Chondrocyte (in vitro differentiated cells): ENCODE data around the gene DPP7. TPM values are rescaled to one million over a fixed set of nuclear protein-coding genes. Genes with fewer than 3 reads are reported as not detected.
"Not testable (repeated sequence)": the region's sequence is repeated elsewhere in the genome, so short reads cannot be mapped to it uniquely, and the experiment has no call there.

Experiments used
- DNase-seq: peaks from one replicate; pipeline ENCODE4 v3.0.0; 2021; ENCODE audit warnings: mixed read lengths, low spot score
- H3K27ac Mint-ChIP-seq: one replicate; pipeline ENCODE4 v1.8.0; 2021; ENCODE audit warnings: mild to moderate bottlenecking, moderate library complexity, mixed read lengths; ENCODE audit not compliant: unreplicated experiment
- H3K27me3 Mint-ChIP-seq: 2 replicates; pipeline ENCODE4 v1.8.0; 2021; ENCODE audit warnings: low read depth, mixed read lengths
- H3K36me3 Mint-ChIP-seq: 2 replicates; pipeline ENCODE4 v1.8.0; 2021; ENCODE audit warnings: low read depth, mixed read lengths
- H3K4me1 Mint-ChIP-seq: 2 replicates; pipeline ENCODE4 v1.8.0; 2021; ENCODE audit warnings: low read depth, mild to moderate bottlenecking, mixed read lengths
- H3K4me3 Mint-ChIP-seq: one replicate; pipeline ENCODE4 v1.8.0; 2021; ENCODE audit warnings: mild to moderate bottlenecking, moderate library complexity, mixed read lengths; ENCODE audit not compliant: unreplicated experiment
- H3K9me3 Mint-ChIP-seq: 2 replicates; pipeline ENCODE4 v1.8.0; 2021; ENCODE audit warnings: low read depth, mixed read lengths
- total RNA-seq: library from RNA; stranded (reverse); gene quantifications from 3 replicates; pipeline ENCODE4 v1.2.1, GENCODE V29; 2021
- TF ChIP-seq, protein P1 (sequence below): fragments of 200-600 bp; sonication (generic); IDR thresholded peaks from 2 replicates; pipeline ENCODE4 v1.5.0; 2021; ENCODE audit warnings: antibody characterized with exemption, mild to moderate bottlenecking, moderate library complexity

The DPP7 gene
- total RNA-seq, 1 donor from 2014 or later, result 82.2 TPM

DNA sequence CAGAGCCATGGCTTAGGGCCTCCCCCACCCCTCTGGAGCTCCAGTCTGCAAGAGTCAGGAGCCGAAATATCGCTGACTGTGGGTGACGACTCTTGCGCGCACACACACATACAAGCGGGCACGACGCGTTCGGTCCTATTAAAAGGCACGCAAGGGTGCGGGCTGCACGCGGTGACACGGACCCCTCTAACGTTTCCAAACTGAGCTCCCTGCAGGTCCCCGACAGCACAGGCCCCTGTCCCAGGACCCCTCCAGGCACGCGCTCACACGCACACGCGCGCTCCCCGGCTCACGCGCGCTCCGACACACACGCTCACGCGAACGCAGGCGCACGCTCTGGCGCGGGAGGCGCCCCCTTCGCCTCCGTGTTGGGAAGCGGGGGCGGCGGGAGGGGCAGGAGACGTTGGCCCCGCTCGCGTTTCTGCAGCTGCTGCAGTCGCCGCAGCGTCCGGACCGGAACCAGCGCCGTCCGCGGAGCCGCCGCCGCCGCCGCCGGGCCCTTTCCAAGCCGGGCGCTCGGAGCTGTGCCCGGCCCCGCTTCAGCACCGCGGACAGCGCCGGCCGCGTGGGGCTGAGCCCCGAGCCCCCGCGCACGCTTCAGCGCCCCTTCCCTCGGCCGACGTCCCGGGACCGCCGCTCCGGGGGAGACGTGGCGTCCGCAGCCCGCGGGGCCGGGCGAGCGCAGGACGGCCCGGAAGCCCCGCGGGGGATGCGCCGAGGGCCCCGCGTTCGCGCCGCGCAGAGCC is 24.4 kb upstream of the DPP7 start, which contains the start of gene GRIN1:
GRIN1 (plus strand) TSS at position 433 of the 746 bp plus-strand sequence. CDS start 333 bp downstream, outside the sequence.
- Mint-ChIP-seq H3K4me3 (no peak within 1 kb of the TSS), H3K36me3 (no peaks in the 10 kb centered on the region), H3K9me3 (no peaks in the 10 kb centered on the region), H3K4me1 (no peaks in the 10 kb centered on the region), H3K27me3 (peaks cover 41% of the 10 kb centered on the region), H3K27ac (no peak within 1 kb of the TSS)
- DNase-seq, result peak; percentile 77
- TF ChIP-seq, protein P1, sequence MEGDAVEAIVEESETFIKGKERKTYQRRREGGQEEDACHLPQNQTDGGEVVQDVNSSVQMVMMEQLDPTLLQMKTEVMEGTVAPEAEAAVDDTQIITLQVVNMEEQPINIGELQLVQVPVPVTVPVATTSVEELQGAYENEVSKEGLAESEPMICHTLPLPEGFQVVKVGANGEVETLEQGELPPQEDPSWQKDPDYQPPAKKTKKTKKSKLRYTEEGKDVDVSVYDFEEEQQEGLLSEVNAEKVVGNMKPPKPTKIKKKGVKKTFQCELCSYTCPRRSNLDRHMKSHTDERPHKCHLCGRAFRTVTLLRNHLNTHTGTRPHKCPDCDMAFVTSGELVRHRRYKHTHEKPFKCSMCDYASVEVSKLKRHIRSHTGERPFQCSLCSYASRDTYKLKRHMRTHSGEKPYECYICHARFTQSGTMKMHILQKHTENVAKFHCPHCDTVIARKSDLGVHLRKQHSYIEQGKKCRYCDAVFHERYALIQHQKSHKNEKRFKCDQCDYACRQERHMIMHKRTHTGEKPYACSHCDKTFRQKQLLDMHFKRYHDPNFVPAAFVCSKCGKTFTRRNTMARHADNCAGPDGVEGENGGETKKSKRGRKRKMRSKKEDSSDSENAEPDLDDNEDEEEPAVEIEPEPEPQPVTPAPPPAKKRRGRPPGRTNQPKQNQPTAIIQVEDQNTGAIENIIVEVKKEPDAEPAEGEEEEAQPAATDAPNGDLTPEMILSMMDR, result no peak

DNA sequence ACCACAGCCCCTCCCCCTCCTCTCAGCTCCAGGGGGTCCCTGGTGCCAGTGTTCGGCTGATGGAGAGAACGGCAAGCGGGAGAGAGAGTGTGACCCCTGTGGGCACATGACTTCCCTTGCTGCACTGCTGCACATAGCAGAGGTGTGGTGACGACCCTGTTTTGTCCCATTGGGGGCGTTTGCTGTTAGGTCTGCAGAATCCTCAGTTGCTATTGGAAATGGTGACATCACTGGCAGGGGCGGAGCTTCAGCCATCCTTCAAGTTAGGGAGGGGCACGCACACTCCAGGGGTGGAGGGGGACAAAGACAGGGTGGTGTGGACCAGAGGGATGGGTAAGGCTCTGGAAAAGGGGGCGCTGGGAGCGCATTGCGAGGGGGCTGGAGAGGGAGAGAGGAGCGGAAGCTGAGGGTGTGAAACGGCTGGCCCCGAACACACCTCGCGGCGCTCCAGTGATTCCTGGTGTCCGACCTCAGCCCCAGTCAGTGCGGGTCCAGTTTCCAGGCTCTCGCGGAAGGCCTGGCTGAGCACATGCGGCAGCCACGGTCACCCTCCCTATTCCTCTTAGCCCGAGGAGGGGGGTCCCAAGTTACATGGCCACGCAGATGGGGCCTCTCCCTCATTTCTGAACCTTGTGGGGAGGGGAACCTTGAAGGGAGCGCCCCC is 23.7 kb upstream of the DPP7 start:
- H3K36me3 Mint-ChIP-seq, result no peaks in the 10 kb centered on the region
- no peak overlapping the region for H3K27ac Mint-ChIP-seq
- DNase-seq, result peak; percentile 75
- no peaks in the 10 kb centered on the region for H3K4me1 Mint-ChIP-seq
- no peak overlapping the region for H3K4me3 Mint-ChIP-seq
- TF ChIP-seq, protein P1, result no peak
- H3K9me3 Mint-ChIP-seq, result no peaks in the 10 kb centered on the region
- peaks cover 37% of the 10 kb centered on the region for H3K27me3 Mint-ChIP-seq

DNA sequence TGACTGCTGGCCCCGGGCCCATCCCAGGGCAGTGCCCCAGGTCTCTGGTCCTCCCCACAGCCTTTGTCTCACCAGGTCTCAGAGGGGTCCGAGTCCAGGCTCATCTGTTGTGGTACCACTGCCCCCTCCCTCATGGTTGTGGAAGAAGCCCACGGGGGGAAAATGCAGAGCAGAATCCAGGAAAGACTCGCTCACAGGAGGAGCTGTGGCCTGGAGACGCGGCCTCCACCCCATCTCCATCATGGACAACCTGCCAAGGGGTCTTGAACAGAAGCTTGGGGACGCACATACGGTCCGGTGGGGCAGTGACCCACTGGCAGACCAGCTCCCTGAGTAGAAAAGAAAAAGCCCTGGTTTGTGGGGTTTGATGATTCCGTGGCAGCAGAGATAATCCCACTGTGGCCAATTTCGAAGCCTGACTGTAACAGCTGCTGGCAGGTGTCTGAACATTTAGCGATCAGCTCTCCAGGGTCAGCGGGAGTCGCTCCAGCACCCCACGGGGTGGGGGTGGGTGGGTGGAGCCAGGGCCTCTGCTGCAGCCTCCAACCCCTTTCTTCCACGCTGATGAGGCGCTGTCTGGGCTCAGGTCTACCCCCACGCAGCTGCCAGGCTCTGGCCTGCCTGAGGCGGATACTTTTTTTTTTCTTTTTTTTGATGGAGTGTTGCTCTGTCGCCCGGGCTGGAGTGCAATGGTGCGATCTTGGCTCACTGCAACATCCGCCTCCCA is 22.5 kb upstream of the DPP7 start:
- peak; percentile 77 for DNase-seq
- TF ChIP-seq, protein P1, result no peak
- H3K36me3 Mint-ChIP-seq, result no peaks in the 10 kb centered on the region
- H3K27ac Mint-ChIP-seq, result no peak overlapping the region
- H3K27me3 Mint-ChIP-seq, result peaks cover 34% of the 10 kb centered on the region
- no peak overlapping the region for H3K4me3 Mint-ChIP-seq
- H3K4me1 Mint-ChIP-seq, result no peaks in the 10 kb centered on the region
- no peaks in the 10 kb centered on the region for H3K9me3 Mint-ChIP-seq

DNA sequence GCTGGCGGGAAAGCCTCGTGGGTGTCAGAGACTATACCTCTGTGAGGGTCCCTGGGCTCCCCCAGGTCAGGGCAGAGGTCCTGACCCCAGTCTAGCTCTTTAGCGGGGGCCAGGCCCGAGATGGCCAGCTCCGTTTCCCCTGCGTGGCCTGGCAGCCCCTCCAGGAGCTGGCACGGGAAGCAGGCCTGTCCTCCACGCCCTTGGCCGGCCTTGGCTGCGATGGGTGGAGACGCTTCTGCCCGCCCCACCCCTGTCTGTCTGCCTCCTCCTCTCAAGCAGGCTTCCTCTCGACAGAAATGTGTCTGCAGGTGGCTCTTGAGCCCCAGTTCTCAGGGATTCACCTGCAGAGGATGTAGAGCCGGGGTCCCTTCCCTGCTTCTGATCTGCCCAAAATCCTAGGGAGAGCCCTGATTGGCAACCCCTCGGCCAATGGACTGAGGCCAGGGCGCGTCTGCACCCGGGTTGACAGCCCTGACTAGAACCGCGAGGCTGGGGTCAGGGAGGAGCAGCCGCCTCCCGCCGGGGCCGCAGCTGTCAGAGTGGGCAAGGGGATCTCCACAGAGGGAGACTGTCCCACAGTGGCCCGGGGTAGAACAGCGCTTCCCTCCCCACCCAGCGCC is 21.8 kb upstream of the DPP7 start:
- Mint-ChIP-seq H3K27me3 (peaks cover 31% of the 10 kb centered on the region), H3K27ac (no peak overlapping the region), H3K4me3 (no peak overlapping the region), H3K4me1 (no peaks in the 10 kb centered on the region), H3K9me3 (no peaks in the 10 kb centered on the region), H3K36me3 (no peaks in the 10 kb centered on the region)
- DNase-seq, result peak; percentile 79
- TF ChIP-seq, protein P1, result no peak

DNA sequence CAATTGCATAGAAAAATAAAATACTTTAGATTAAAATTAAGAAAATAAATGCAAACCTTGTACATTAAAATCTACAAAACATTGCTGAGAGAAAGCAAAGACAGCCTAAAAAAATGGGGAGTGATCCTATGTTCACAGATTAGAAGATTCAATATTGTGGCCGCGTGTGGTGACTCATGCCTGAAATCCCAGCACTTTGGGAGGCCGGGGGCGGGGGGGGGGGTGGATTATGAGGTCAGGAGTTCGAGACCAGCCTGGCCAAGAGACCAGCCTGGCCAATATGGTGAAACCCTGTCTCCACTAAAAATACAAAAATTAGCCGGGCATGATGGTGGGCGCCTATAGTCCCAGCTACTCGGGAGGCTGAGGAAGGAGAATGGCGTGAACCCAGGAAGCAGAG is 20.6 kb upstream of the DPP7 start:
- H3K27ac Mint-ChIP-seq, H3K4me3 Mint-ChIP-seq: not testable (repeated sequence)

More for the DNA sequence above, 20.6 kb upstream of the DPP7 start:
- H3K27me3 Mint-ChIP-seq, result peaks cover 22% of the 10 kb centered on the region
- not testable (repeated sequence) for H3K4me1 Mint-ChIP-seq, H3K36me3 Mint-ChIP-seq, H3K9me3 Mint-ChIP-seq, DNase-seq
